C4-2B (cell line): Measurements from ENCODE around the gene RTN4R.
"Not testable (repeated sequence)": the region's sequence is repeated elsewhere in the genome, so short reads cannot be mapped to it uniquely, and the experiment has no call there.

ENCODE experiments used
- H3K27ac ChIP-seq: fragments of 450-650 bp; 2 replicates; pipeline ENCODE4 v1.5.1; 2017
- ZFX ChIP-seq: fragments of 450-650 bp; IDR thresholded peaks from 2 replicates; pipeline ENCODE4 v1.6.1; 2017
- TF ChIP-seq, protein P1 (sequence below): fragments of 450-650 bp; conservative IDR thresholded peaks from 2 replicates; pipeline ENCODE4 v1.5.1; 2017; ENCODE audit warnings: mild to moderate bottlenecking

The RTN4R gene

DNA sequence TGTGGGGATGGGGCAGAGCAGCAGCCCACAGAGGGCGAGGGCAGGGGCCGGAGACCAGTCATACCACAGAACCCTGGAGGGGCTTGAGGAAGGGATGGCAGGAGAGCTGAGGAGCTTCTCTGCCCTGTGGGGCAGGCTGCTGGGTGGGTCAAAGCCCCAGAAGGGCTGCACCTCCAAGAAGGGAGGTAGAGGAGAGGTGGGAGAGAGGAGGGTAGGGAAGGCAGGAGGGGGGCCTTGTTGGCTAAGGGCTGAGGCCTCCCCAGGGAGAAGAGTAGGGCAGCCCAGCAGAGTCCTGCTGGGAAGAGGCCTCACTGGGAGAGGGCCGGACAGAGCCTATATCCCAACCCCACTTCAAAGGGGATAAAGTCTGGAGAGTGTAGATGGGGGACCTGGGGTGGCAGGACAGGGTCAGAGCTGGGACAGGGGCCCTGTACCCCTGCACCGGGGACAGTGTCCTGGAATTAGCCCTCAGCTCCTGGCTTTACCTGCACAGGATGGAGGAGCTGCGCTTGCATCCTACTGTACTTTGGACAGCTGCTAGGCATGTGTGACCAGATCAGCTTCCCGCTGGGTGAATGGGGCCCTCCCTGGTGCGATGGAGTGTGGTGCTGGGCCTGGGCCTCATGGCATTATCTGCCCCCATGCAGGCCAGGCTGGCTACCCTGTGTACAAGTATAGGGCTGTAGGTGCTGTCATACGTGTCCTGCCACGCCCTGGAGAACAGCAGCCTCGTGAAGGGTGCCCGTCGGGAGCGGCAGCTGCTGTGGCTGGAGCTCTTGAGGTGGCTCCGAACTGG is 44.5 kb upstream of the RTN4R start:
- H3K27ac ChIP-seq = no peak overlapping the region
- TF ChIP-seq, protein P1, sequence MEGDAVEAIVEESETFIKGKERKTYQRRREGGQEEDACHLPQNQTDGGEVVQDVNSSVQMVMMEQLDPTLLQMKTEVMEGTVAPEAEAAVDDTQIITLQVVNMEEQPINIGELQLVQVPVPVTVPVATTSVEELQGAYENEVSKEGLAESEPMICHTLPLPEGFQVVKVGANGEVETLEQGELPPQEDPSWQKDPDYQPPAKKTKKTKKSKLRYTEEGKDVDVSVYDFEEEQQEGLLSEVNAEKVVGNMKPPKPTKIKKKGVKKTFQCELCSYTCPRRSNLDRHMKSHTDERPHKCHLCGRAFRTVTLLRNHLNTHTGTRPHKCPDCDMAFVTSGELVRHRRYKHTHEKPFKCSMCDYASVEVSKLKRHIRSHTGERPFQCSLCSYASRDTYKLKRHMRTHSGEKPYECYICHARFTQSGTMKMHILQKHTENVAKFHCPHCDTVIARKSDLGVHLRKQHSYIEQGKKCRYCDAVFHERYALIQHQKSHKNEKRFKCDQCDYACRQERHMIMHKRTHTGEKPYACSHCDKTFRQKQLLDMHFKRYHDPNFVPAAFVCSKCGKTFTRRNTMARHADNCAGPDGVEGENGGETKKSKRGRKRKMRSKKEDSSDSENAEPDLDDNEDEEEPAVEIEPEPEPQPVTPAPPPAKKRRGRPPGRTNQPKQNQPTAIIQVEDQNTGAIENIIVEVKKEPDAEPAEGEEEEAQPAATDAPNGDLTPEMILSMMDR = no peak
- no peak for TF ChIP-seq ZFX

DNA sequence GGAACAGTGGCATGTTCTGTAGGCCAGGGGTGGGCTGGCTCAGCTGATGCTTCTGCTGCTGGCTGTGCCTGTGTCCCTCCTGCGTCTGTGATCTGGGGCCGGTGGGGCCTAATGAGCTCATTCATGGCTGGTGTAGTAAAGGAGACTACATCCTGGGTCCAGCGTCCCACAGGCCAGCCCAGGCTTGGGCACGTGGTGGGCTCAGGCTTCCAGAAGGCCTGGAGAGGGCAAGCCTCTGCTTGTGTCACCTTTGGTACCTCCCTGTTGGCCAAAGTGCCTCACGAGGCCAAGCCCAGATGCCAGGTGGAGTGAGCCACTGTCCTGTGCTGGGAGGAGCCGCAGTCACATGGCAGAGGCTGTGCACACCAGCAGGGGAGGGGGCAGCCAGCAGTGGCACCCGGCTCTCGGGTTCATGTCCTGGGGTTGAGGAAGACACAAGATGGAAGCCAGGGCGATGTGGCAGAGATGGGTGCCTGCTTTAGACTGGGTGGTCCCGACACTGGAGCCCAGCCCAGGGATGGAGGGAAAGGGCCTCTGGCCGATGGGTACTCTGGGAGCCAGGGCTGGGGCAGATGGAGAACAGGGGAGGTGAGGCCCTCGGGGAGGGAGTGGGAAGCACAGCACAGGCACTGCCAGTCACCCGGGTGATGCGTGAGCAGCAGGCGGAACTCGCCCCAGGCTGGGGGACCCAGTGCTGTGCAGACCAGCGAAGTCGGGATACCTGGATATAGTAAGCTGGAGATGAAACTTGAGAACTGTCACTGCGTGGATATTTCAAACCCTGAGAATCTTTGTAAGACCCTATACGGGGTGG is 43.3 kb upstream of the RTN4R start:
- H3K27ac ChIP-seq = not testable (repeated sequence)

DNA sequence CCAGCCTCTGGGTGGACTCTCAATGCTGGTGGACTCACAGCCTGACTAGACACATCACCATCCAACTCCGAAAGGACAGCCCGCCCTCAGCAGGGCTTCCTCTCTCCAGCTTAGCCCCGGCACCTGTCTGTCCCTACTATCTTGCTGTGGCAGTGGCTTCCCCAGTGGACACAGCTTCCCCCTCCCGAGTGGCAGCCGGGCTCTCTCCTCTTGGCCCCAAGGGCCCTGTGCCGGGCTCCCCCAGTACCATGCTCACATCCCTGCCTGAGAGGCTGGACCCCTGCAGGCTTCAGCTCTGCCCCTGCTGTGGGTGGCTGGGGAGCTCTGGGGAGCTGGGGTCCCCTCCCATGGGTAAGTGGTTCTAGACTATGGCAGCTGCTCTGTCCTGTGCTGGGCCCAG is 42.7 kb upstream of the RTN4R start:
- H3K27ac ChIP-seq = not testable (repeated sequence)

DNA sequence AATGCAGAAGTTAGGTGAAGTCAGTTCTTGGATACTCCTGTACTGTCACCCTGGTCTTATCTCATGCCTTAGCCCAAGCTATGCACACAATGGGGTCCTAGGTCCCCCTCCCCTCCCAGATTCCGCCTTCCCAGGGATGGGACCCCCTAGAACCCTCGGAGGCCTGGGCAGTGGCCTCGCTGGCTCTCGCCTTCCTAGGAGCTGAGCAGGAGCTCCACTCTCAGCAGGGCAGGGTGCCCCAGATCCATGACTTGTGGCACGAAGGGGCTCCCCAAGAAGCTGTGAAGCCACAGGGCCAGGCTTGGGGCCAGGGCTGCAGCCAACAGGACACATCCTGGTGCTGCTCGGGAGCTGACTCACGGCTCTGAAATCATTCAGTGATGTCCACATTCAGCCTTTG is 42.1 kb upstream of the RTN4R start:
- not testable (repeated sequence) for H3K27ac ChIP-seq

DNA sequence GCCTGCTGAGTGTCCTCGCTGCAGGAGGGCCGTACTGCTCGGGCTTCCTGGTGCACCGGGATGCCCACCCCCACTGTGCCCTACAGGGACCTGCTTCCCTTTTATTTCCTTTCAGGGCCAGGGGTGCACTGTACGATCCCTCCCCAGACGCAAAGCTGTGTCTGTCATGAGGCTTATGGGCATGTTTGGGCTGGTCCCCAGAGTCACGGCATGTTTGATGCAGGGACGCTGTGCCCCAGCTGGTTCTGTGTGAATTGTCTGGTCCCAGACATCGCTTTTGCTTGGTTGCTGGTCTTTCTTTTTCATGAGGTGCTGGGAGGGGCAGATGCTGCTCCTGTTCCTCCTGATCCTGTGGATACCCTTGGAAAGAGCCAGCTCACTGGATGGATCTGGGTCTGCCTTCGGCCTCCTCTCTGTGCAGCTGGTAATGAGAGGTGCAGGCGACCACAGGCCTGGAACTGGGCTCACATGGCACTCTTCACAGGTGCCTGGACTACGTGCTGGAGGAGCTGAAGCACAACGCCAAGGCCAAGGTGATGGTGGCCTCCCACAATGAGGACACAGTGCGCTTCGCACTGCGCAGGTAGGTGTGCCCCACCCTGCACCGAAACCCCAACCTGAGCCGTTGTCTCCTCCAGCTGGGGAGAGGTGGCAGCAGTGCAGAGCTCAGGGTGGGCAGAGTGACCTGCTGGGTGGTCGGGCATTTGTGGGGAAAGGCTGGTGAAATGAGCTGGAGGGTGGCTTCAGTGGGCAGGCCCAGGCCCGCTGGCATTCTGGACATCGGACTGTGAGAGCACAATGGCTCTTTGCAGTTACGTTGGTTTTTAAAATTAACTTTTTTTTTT is 40.9 kb upstream of the RTN4R start:
- H3K27ac ChIP-seq = not testable (repeated sequence)

DNA sequence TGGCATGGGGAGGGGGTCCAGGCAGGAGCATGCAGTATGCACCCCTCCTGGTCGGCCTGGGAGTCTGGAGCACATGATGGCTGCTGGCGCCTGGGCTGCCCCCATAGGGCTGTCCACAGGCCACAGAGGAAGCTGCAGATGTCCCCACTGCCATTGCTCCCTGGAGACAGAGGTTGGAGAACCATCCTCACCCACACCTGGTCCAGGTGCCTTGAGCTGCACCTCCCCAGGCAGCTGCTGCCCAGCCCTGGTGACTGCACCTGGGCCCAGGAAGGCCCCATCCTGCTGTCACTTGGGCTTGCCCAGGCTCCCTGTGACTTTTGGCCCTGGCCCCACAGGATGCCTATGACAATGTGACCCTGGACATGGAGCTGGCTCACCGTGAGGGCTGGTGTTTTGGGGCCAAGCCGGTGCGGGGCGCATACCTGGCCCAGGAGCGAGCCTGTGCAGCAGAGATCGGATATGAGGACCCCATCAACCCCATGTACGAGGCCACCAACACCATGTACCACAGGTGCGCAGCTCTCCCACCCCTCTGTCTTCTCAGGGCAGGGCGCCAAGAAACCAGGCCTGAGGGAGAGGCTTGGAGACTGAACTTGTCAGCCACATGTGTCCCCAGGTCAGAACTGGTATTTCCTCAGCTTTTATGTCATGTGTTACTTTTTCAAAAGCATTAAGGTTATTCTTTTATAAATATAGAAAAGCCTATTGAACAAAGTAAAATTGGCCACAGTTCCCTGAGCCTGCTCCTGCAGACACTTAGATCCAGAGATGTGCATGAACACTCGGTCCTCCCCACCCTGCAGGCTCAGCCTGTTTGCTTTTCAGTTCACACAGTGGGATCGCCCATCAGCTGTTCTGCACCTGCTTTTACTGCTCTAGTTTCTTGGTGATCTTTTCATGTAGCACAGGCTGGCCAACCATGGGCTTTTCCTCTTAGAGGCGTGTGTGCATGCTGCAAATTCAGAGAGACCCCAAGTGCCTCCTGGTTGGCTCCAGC is 39.6 kb upstream of the RTN4R start:
- H3K27ac ChIP-seq = not testable (repeated sequence)

DNA sequence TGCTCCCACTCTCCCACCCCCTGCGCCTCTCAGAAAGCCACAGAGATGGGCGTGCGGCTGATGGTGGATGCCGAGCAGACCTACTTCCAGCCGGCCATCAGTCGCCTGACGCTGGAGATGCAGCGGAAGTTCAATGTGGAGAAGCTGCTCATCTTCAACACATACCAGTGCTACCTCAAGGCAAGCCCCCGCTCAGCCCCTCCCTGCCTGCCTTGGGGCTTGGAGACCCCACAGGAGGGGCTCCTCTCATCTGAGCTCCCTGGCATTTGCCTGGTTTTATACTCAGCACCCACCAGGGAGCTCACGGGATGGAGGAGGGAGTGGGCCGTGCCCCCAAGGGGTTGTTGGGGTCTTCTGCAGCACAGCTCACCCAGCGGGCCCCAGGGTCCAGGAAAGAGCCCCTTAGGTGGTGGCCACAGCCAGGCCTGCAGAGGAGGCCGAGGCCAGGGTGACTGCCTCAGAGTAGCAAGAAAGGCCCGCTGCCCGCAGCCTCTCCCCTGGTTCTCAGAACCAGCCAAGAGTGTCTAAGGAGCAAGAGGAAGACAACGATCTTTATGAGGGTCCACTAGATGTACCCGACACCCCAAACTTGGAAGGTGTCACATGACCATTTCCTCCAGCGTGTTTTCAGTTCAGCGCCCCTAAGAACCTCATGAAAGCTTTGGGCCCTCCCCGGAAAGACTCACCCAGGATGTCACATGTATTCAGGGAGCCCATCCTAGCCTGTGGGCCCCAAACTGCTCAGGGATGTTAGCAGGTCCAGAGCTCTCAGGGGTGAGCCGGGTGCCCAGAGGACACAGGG is 38.7 kb upstream of the RTN4R start:
- not testable (repeated sequence) for H3K27ac ChIP-seq

DNA sequence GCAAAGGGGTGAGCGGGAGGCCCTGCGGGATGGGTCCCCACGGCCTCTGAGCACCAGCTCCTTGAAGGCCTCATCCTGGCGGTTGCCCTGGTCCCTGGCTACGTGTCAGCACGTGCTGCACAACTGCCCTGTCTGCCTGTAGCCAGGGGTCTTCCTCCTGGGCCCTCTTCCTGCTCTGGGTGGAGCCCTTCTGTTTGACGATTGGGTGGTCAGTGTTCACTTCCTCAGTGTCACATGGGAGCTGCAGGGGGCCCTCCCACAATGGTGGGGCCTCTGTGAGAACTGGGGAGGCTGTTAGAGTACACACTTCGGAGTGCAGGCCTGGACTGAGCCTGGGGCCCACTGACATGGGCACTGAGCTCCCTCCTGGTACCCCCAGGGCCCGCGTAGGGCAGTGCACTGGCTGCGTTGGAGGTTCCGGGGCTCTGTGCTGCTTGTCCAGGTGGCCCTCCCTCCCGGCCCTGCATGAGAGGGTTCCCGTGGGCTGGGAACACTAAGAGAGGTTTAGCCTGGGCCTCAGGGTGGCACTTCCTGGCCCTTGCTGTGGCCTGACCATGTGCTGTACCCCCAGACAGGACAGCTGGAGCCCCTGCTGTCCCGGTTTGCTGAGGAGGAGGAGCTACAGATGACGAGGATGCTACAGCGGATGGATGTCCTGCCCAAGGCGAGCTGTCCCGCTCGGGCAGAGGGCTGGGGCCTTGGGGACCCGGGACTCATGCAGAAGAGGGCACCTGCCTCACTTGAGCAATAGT is 38.0 kb upstream of the RTN4R start:
- H3K27ac ChIP-seq = no peak overlapping the region
- TF ChIP-seq, protein P1 = no peak
- TF ChIP-seq ZFX = no peak

DNA sequence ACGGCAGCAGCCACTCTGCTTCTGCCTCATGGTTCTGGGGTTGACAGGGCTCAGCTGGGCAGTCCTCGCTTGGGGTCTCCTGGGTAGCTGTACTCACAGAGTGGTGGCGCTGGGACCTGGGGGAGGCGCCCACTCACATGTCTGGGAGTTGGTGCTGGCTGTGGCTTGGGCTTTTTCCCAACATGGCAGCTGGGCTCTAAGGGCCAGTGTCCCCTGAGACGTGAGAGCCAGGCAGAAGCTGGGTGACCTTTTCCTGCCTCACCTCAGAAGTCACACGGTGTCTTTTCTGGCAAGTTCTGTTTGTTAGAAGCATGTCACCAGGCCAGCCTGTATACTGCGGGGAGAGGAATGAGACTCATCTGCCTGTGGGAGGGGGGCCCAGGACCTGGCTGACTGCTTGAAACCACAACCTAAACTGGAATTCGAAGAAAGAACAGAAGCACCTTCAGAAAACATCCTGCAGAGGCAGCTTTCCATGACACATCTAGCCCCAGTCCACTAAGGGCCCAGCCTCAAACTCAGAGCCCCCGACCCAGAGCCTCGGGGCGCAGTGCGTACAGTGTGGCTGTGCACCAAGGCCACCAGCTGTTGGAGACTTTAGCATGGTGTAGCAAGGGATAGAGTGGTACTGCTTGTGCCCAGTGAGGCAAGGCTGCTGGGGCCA is 37.2 kb upstream of the RTN4R start:
- H3K27ac ChIP-seq = not testable (repeated sequence)

DNA sequence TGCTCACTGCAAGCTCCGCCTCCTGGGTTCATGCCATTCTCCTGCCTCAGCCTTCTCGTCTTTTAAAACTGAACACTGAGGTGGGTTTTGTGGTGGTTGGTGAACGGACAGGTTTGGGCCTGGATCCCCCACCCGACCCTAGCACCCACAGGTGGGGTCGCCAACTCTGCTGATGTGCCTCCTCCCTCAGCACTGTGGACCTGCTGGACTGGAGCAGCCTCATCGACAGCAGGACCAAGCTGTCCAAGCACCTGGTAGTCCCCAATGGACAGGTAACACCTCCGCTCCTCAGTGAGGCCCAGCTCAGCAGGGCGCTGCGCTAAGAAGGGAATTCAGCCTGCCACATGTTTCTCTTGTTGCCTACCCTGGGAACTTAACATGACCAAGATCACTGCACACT is 36.5 kb upstream of the RTN4R start:
- H3K27ac ChIP-seq = no peak overlapping the region
- TF ChIP-seq, protein P1 = no peak
- TF ChIP-seq ZFX = no peak

DNA sequence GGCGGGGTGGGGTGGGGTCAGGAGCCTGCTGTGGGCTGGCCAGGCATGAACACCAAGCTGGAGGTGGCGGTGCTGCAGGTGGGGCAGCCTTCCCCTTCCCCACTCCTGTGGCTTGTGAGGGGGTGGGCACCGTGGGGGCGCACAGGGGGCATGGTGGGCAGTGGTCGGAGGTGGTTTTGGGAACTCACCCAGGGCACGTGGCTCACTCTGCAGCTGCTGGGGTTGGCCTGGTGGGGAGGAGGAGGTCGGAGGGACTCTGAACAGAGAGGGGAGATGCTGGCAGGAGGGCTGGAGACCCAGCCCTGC is 35.1 kb upstream of the RTN4R start:
- not testable (repeated sequence) for H3K27ac ChIP-seq
